ENCODE measurements around the gene GNG11.

- no peak for TF ChIP-seq POLR2A (IDR thresholded peaks at IDR 0.05)
- TF ChIP-seq, protein P1, sequence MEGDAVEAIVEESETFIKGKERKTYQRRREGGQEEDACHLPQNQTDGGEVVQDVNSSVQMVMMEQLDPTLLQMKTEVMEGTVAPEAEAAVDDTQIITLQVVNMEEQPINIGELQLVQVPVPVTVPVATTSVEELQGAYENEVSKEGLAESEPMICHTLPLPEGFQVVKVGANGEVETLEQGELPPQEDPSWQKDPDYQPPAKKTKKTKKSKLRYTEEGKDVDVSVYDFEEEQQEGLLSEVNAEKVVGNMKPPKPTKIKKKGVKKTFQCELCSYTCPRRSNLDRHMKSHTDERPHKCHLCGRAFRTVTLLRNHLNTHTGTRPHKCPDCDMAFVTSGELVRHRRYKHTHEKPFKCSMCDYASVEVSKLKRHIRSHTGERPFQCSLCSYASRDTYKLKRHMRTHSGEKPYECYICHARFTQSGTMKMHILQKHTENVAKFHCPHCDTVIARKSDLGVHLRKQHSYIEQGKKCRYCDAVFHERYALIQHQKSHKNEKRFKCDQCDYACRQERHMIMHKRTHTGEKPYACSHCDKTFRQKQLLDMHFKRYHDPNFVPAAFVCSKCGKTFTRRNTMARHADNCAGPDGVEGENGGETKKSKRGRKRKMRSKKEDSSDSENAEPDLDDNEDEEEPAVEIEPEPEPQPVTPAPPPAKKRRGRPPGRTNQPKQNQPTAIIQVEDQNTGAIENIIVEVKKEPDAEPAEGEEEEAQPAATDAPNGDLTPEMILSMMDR (IDR thresholded peaks at IDR 0.05), result no peak
These were observed 349 bp upstream of the GNG11 start for GRCh38 chr7:93921186-93921585.
